HepG2 (cell line): ENCODE data around the gene GDF7. TPM values are rescaled to one million over a fixed set of nuclear protein-coding genes. Genes with fewer than 3 reads are reported as not detected.

Experiments
- ATAC-seq: fragments of 200-7000 bp; cut with Tn5 transposase; 3 replicates; pipeline ENCODE4 v1.9.1; 2020; ENCODE audit warnings: mild to moderate bottlenecking, moderate library complexity
- BruUV-seq: library from RNA; stranded (reverse); fragments of 400-500 nt; replicated peaks from 2 replicates; lab custom pipeline; 2021; lab: Mats Ljungman, UMichigan
- CTCF ChIA-PET: fragments of 300-600 bp; formaldehyde crosslinking; extraction: SDS; loops from one replicate; lab custom pipeline; 2021; ENCODE audit warnings: low total read pairs, inconsistent platforms, low intra/inter-chr PET ratio; lab: Yijun Ruan, JAX
- POLR2A ChIA-PET: fragments of 350-600 bp; sonication (Branson Sonifier 250); formaldehyde crosslinking; loops from one replicate; lab custom pipeline; 2020; ENCODE audit warnings: antibody characterized with exemption, inconsistent platforms; lab: Yijun Ruan, JAX
- DNase-seq: peaks from one replicate; pipeline ENCODE4 v3.0.0-alpha.2; 2015; ENCODE audit warnings: low spot score
- FAIRE-seq: peaks from 3 replicates; lab custom pipeline; 2011; peaks lifted over from hg19 to GRCh38; lab: Jason Lieb, UNC
- H2AFZ ChIP-seq: one replicate; pipeline ENCODE4 v1.6.1; 2011; ENCODE audit warnings: low read length, inconsistent platforms
- H3K27ac ChIP-seq: fragments of 300-600 bp; 3 replicates; pipeline ENCODE4 v1.8.0; 2011; ENCODE audit warnings: mixed run types, mild to moderate bottlenecking, mixed read lengths, low read length, inconsistent platforms; ENCODE audit not compliant: insufficient read depth; ENCODE audit errors: extremely low read length
- H3K27me3 ChIP-seq, 2 experiments: fragments of 200-600 bp in 1 of 2; 2 replicates in 1 of 2; 3 replicates in 1 of 2; pipeline versions ENCODE4 v1.6.0 to v1.8.0; 2011; ENCODE audit warnings: low read length in 2 of 2, mild to moderate bottlenecking in 2 of 2, moderate library complexity in 2 of 2, inconsistent platforms in 1 of 2; ENCODE audit not compliant: insufficient read depth in 2 of 2, control insufficient read depth in 1 of 2
- H3K36me3 ChIP-seq, 2 experiments: fragments of 200-600 bp in 1 of 2; replicated peaks in 1 of 2; 2 replicates in 1 of 2; 3 replicates in 1 of 2; pipeline versions ENCODE4 v1.5.1 to v1.8.0; 2011; ENCODE audit warnings: low read length in 2 of 2, inconsistent platforms in 1 of 2; ENCODE audit not compliant: insufficient read depth in 2 of 2, control insufficient read depth in 1 of 2
- H3K4me1 ChIP-seq: 2 replicates; pipeline ENCODE4 v1.5.1; 2012; ENCODE audit warnings: low read length, inconsistent platforms; ENCODE audit not compliant: insufficient read depth
- H3K4me2 ChIP-seq: 2 replicates; pipeline ENCODE4 v1.6.0; 2011; ENCODE audit warnings: low read depth, low read length, inconsistent platforms
- H3K4me3 ChIP-seq, 3 experiments: fragments of 200-600 bp in 1 of 3; sonication (generic), shearing (Covaris generic) in 1 of 3; replicated peaks in 1 of 3; 2 replicates each; pipeline ENCODE4 v1.5.1; 2011 to 2016; ENCODE audit warnings: low read length in 3 of 3, inconsistent platforms in 2 of 3, low read depth in 2 of 3, mild to moderate bottlenecking in 2 of 3, control low read depth in 1 of 3, mixed read lengths in 1 of 3; ENCODE audit not compliant: insufficient read depth in 1 of 3
- H3K79me2 ChIP-seq: one replicate; pipeline ENCODE4 v1.6.1; 2011; ENCODE audit warnings: low read length, inconsistent platforms; ENCODE audit not compliant: insufficient read depth
- H3K9ac ChIP-seq: 2 replicates; pipeline ENCODE4 v1.6.0; 2011; ENCODE audit warnings: mild to moderate bottlenecking, low read depth, low read length, inconsistent platforms; ENCODE audit not compliant: insufficient read depth
- H3K9me3 ChIP-seq: 2 replicates; pipeline ENCODE4 v1.5.1; 2012; ENCODE audit warnings: mild to moderate bottlenecking, low read length
- H4K20me1 ChIP-seq: 2 replicates; pipeline ENCODE4 v1.6.0; 2011; ENCODE audit warnings: inconsistent platforms, mild to moderate bottlenecking, low read length, moderate library complexity; ENCODE audit not compliant: insufficient read depth
- CCDC6 ChIP-seq: sonication (generic); formaldehyde crosslinking; IDR thresholded peaks from 2 replicates; pipeline ENCODE4 v1.8.1; 2022; ENCODE audit warnings: mild to moderate bottlenecking, missing genetic modification reagents, moderate library complexity
- HDAC1 ChIP-seq: sonication (generic); formaldehyde crosslinking; IDR thresholded peaks from 2 replicates; pipeline ENCODE4 v1.5.1; 2020; ENCODE audit warnings: mild to moderate bottlenecking, missing genetic modification reagents
- KLF13 ChIP-seq: sonication (generic); formaldehyde crosslinking; IDR thresholded peaks from 2 replicates; pipeline ENCODE4 v1.4.0; 2020; ENCODE audit warnings: mild to moderate bottlenecking, missing genetic modification reagents
- MXD4 ChIP-seq: IDR thresholded peaks from 2 replicates; pipeline ENCODE4 v1.6.1; 2016; ENCODE audit warnings: mild to moderate bottlenecking, missing biosample characterization, missing genetic modification reagents
- NCOR1 ChIP-seq: fragments of 200-600 bp; sonication (generic); IDR thresholded peaks from 2 replicates; pipeline ENCODE4 v1.7.0; 2017; ENCODE audit warnings: antibody characterized with exemption, low read length, borderline replicate concordance
- PTBP1 ChIP-seq: fragments of 200-400 bp; formaldehyde crosslinking; IDR thresholded peaks from 2 replicates; pipeline ENCODE4 v1.6.1; 2018; ENCODE audit warnings: low read length, low read depth; ENCODE audit not compliant: poor library complexity, severe bottlenecking
- SIN3A ChIP-seq: IDR thresholded peaks from 2 replicates; pipeline ENCODE4 v1.6.1; 2011; ENCODE audit warnings: low read depth, mild to moderate bottlenecking, control low read depth, low read length, borderline replicate concordance
- YY1 ChIP-seq: IDR thresholded peaks from 2 replicates; pipeline ENCODE4 v1.6.1; 2011; ENCODE audit warnings: low read length, low read depth, moderate library complexity, mild to moderate bottlenecking; ENCODE audit not compliant: insufficient read depth, insufficient replicate concordance
- ZBTB8A ChIP-seq: sonication (generic); formaldehyde crosslinking; IDR thresholded peaks from 2 replicates; pipeline ENCODE4 v1.4.0; 2020; ENCODE audit warnings: mild to moderate bottlenecking, low read depth, missing genetic modification reagents, borderline replicate concordance
- ZMYM2 ChIP-seq: sonication (generic); formaldehyde crosslinking; IDR thresholded peaks from 2 replicates; pipeline ENCODE4 v1.8.0; 2022; ENCODE audit warnings: mild to moderate bottlenecking, missing genetic modification reagents
- ZNF331 ChIP-seq: sonication (generic); formaldehyde crosslinking; IDR thresholded peaks from 2 replicates; pipeline ENCODE4 v1.4.0; 2020; ENCODE audit warnings: missing genetic modification reagents
- ZNF543 ChIP-seq: sonication (generic); formaldehyde crosslinking; IDR thresholded peaks from 2 replicates; pipeline ENCODE4 v1.4.0; 2020; ENCODE audit warnings: mild to moderate bottlenecking, missing genetic modification reagents
- ZNF552 ChIP-seq: sonication (generic); formaldehyde crosslinking; IDR thresholded peaks from 2 replicates; pipeline ENCODE4 v1.9.0; 2022; ENCODE audit warnings: missing genetic modification reagents, mild to moderate bottlenecking, borderline replicate concordance
- WGBS: methylation state at CpG from one replicate; pipeline ENCODE4 v1.1.6; 2017; ENCODE audit warnings: low lambda C conversion rate; 5-methylcytosine and 5-hydroxymethylcytosine counted together
- in situ Hi-C: cut with HindIII; loops from 2 replicates; pipeline ENCODE4 v1.10.0; 2017; ENCODE audit warnings: low pct_unique_long_range_greater_than_20kb; ENCODE audit not compliant: extremely low pct_ligation_motif_present
- intact Hi-C: fragments of 100-400 bp; cut with micrococcal nuclease; formaldehyde crosslinking; loops from one replicate; pipeline ENCODE4 v1.10.0; 2022; ENCODE audit not compliant: unreplicated experiment
- polyA plus RNA-seq, 8 experiments: library from polyadenylated mRNA; depleted of rRNA in 3 of 8; stranded (reverse) in 7 of 8; unstranded in 1 of 8; fragments of >200 nt; fragmentation: Illumina TruSeq in 4 of 8; extraction: Trizol in 4 of 8; gene quantifications; 2 replicates each; pipeline versions ENCODE4 v1.2.1 to v1.2.3, GENCODE V29; 2011 to 2016; ENCODE audit warnings: low read depth in 4 of 8, missing spikeins in 1 of 8, mixed read lengths in 1 of 8; ENCODE audit not compliant: insufficient read depth in 1 of 8
- total RNA-seq, 5 experiments: library from RNA; depleted of rRNA; stranded (reverse); fragments of >200 nt; fragmentation: Illumina TruSeq; extraction: Trizol; gene quantifications; 2 replicates each; pipeline ENCODE4 v1.2.3, GENCODE V29; 2016; ENCODE audit warnings: low read depth in 1 of 5
- TF ChIP-seq, protein P1 (sequence below): sonication (generic); formaldehyde crosslinking; IDR thresholded peaks from 2 replicates; pipeline ENCODE4 v1.4.0; 2020; ENCODE audit warnings: missing genetic modification reagents, mild to moderate bottlenecking, borderline replicate concordance
- TF ChIP-seq, protein P2 (sequence below): IDR thresholded peaks from 2 replicates; pipeline ENCODE4 v1.6.1; 2016; ENCODE audit warnings: mild to moderate bottlenecking, missing biosample characterization, missing genetic modification reagents
- TF ChIP-seq, protein P3 (sequence below): IDR thresholded peaks from 2 replicates; pipeline ENCODE4 v1.6.1; 2016; ENCODE audit warnings: mild to moderate bottlenecking
- TF ChIP-seq, protein P4 (sequence below): sonication (generic); formaldehyde crosslinking; IDR thresholded peaks from 2 replicates; pipeline ENCODE4 v1.8.0; 2022; ENCODE audit warnings: mild to moderate bottlenecking, missing genetic modification reagents; ENCODE audit not compliant: insufficient replicate concordance

GDF7 gene
- total and polyA plus RNA-seq, 2 of the 13 experiments (the other 11 are each of a cell fraction or from before 2014, with no cell fraction given) = 1.6 to 15.0 TPM

DNA sequence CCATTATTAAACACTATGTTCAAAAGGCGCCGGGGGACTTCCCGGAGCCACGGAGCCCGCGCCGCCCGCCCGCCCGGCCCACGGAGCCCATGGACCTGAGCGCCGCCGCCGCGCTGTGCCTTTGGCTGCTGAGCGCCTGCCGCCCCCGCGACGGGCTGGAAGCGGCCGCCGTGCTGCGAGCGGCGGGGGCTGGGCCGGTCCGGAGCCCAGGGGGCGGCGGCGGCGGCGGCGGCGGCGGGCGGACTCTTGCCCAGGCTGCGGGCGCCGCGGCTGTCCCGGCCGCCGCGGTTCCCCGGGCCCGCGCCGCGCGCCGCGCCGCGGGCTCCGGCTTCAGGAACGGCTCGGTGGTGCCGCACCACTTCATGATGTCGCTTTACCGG lies 197 bp downstream of the GDF7 start:
- Histone ChIP-seq H3K9me3 (no peaks in the 10 kb centered on the region), H3K4me3 (peak overlapping the region; percentile 81 to 87 (median 87)), H3K4me1 (peaks cover 43% of the 10 kb centered on the region), H3K27me3 (peaks cover 18 to 37% of the 10 kb centered on the region in 2 experiments; a peak in 4 of 5 replicates), H3K4me2 (peak overlapping the region; percentile 98), H3K9ac (peak overlapping the region; percentile 80), H3K36me3 (peaks cover 0 to 7% of the 10 kb centered on the region in 2 experiments; a peak in 2 of 5 replicates), H2AFZ (no peak overlapping the region), H3K79me2 (peaks cover 17% of the 10 kb centered on the region), H4K20me1 (no peaks in the 10 kb centered on the region), H3K27ac (peak overlapping the region; percentile 65)
- intact Hi-C loops (loop anchor here (2.0 to 10.0 kb wide), 2 partner anchors 156 to 648 kb away; partner anchors contain the start of gene LDAH), in situ Hi-C loops (loop anchor here (10.0 to 25.0 kb wide), 2 partner anchors 295 to 498 kb away; no protein-coding TSS in a partner anchor)
- BruUV-seq = no TSS peak
- FAIRE-seq (no peak), DNase-seq (no peak), ATAC-seq (peak; percentile 8)
- ChIA-PET POLR2A (interaction anchor here (0.6 to 8.5 kb wide), 14 partner anchors 9 to 616 kb away, joined by 3 to 216 read pairs (median 4); partner anchors contain the start of genes HS1BP3, LAPTM4A, LDAH and RHOB), CTCF (interaction anchor here (2.0 kb wide), 1 partner anchor 9 kb away, joined by 12 read pairs; no protein-coding TSS in a partner anchor)
- 0% methylated on average over 15 of the region's 62 CpGs for WGBS
- TF ChIP-seq PTBP1 (no peak), KLF13 (CRISPR knock-in tag) (no peak), SIN3A (peak; percentile 11; the same call in 1 of the 2 replicates), ZNF331 (CRISPR knock-in tag) (no peak), CCDC6 (0 out of 2 replicates have a peak, but pooled peaks have one; percentile 16), NCOR1 (no peak), ZNF543 (CRISPR knock-in tag) (no peak), ZNF552 (CRISPR knock-in tag) (no peak), MXD4 (no peak), HDAC1 (CRISPR knock-in tag) (no peak), ZBTB8A (CRISPR knock-in tag) (no peak), ZMYM2 (CRISPR knock-in tag) (no peak), YY1 (peak; percentile 13)
- TF ChIP-seq, protein P1, sequence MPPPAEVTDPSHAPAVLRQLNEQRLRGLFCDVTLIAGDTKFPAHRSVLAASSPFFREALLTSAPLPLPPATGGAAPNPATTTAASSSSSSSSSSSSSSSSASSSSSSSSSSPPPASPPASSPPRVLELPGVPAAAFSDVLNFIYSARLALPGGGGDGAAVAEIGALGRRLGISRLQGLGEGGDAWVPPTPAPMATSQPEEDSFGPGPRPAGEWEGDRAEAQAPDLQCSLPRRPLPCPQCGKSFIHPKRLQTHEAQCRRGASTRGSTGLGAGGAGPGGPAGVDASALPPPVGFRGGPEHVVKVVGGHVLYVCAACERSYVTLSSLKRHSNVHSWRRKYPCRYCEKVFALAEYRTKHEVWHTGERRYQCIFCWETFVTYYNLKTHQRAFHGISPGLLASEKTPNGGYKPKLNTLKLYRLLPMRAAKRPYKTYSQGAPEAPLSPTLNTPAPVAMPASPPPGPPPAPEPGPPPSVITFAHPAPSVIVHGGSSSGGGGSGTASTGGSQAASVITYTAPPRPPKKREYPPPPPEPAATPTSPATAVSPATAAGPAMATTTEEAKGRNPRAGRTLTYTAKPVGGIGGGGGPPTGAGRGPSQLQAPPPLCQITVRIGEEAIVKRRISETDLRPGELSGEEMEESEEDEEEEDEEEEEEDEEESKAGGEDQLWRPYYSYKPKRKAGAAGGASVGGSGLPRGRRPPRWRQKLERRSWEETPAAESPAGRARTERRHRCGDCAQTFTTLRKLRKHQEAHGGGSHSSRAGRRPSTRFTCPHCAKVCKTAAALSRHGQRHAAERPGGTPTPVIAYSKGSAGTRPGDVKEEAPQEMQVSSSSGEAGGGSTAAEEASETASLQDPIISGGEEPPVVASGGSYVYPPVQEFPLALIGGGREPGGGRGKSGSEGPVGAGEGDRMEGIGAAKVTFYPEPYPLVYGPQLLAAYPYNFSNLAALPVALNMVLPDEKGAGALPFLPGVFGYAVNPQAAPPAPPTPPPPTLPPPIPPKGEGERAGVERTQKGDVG (CRISPR knock-in tag) = no peak
- TF ChIP-seq, protein P2, sequence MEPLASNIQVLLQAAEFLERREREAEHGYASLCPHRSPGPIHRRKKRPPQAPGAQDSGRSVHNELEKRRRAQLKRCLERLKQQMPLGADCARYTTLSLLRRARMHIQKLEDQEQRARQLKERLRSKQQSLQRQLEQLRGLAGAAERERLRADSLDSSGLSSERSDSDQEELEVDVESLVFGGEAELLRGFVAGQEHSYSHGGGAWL = no peak
- TF ChIP-seq, protein P3, sequence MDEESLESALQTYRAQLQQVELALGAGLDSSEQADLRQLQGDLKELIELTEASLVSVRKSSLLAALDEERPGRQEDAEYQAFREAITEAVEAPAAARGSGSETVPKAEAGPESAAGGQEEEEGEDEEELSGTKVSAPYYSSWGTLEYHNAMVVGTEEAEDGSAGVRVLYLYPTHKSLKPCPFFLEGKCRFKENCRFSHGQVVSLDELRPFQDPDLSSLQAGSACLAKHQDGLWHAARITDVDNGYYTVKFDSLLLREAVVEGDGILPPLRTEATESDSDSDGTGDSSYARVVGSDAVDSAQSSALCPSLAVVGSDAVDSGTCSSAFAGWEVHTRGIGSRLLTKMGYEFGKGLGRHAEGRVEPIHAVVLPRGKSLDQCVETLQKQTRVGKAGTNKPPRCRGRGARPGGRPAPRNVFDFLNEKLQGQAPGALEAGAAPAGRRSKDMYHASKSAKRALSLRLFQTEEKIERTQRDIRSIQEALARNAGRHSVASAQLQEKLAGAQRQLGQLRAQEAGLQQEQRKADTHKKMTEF = no peak
- TF ChIP-seq, protein P4, sequence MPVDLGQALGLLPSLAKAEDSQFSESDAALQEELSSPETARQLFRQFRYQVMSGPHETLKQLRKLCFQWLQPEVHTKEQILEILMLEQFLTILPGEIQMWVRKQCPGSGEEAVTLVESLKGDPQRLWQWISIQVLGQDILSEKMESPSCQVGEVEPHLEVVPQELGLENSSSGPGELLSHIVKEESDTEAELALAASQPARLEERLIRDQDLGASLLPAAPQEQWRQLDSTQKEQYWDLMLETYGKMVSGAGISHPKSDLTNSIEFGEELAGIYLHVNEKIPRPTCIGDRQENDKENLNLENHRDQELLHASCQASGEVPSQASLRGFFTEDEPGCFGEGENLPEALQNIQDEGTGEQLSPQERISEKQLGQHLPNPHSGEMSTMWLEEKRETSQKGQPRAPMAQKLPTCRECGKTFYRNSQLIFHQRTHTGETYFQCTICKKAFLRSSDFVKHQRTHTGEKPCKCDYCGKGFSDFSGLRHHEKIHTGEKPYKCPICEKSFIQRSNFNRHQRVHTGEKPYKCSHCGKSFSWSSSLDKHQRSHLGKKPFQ (CRISPR knock-in tag) = no peak
